Breast epithelium (tissue), 4 donors: Measurements from ENCODE around the gene APOA1. TPM values are rescaled to one million over a fixed set of nuclear protein-coding genes. Genes with fewer than 3 reads are reported as not detected.

Source experiments
- DNase-seq, 2 donors: peaks; one replicate each; pipeline ENCODE4 v3.0.0-alpha.2; 2019; ENCODE audit warnings: low spot score in 2 of 2
- H3K27ac ChIP-seq, 2 donors: fragments of 200-600 bp; sonication (generic) in 1 of 2; one replicate each; pipeline ENCODE4 v1.5.1; 2016 to 2019; ENCODE audit warnings: mild to moderate bottlenecking in 1 of 2
- H3K27me3 ChIP-seq, 2 donors: fragments of 200-600 bp; sonication (generic) in 1 of 2; one replicate each; pipeline versions ENCODE4 v1.5.1 to v1.6.0; 2017 to 2019; ENCODE audit warnings: control low read depth in 1 of 2, mild to moderate bottlenecking in 1 of 2
- H3K36me3 ChIP-seq: fragments of 200-600 bp; one replicate; pipeline ENCODE4 v1.5.1; 2019
- H3K4me1 ChIP-seq, 2 donors: fragments of 200-600 bp; sonication (generic); one replicate each; pipeline ENCODE4 v1.5.1; 2016 to 2019; ENCODE audit warnings: control low read depth in 1 of 2
- H3K4me3 ChIP-seq, 3 donors: fragments of 200-600 bp; sonication (generic); 1 replicate in 2 of 3; 2 replicates in 1 of 3; pipeline ENCODE4 v1.5.1; 2016 to 2019; ENCODE audit warnings: mild to moderate bottlenecking in 3 of 3, moderate library complexity in 2 of 3
- H3K9me3 ChIP-seq, 2 donors: fragments of 200-600 bp; sonication (generic) in 1 of 2; one replicate each; pipeline ENCODE4 v1.5.1; 2016 to 2019; ENCODE audit warnings: control low read depth in 1 of 2
- CTCF ChIP-seq, 3 donors: fragments of 450-650 bp; IDR thresholded peaks; one replicate each; pipeline ENCODE4 v1.5.1; 2016 to 2017; ENCODE audit warnings: antibody characterized with exemption in 3 of 3, mild to moderate bottlenecking in 3 of 3, moderate library complexity in 3 of 3
- POLR2A ChIP-seq: fragments of 450-650 bp; IDR thresholded peaks from one replicate; pipeline ENCODE4 v1.6.1; 2016; ENCODE audit warnings: antibody characterized with exemption, mild to moderate bottlenecking, moderate library complexity
- POLR2AphosphoS5 ChIP-seq, 3 donors: sonication (generic); formaldehyde crosslinking; IDR thresholded peaks; one replicate each; pipeline ENCODE4 v1.6.1; 2017; ENCODE audit warnings: antibody characterized with exemption in 3 of 3
- intact Hi-C: fragments of 100-400 bp; cut with DNase I; formaldehyde crosslinking; loops from one replicate; pipeline ENCODE4 v1.15.1; 2023; ENCODE audit warnings: low total_unique reads
- total RNA-seq, 3 donors: library from RNA; depleted of rRNA; stranded (reverse); fragments of >200 nt; gene quantifications; one replicate each; pipeline ENCODE4 v1.1.0, GENCODE V29; 2016

The APOA1 gene
- total RNA-seq, 3 donors from 2014 or later = 0.33 to 1.5 (median 0.48) TPM

GRCh38 chr11:116876656-116877055 lies 39.2 kb upstream of the APOA1 start:
- no peaks in the 10 kb centered on the region for H3K27me3 ChIP-seq
- no peaks in the 10 kb centered on the region for H3K4me1 ChIP-seq
- no peaks in the 10 kb centered on the region for H3K9me3 ChIP-seq
- intact Hi-C loops = loop anchor here (10.0 kb wide), 1 partner anchor 348 kb away; no protein-coding TSS in a partner anchor
- DNase-seq = no peak
- no peak overlapping the region for H3K27ac ChIP-seq
- H3K36me3 ChIP-seq = peaks cover 8% of the 10 kb centered on the region
- no peak for TF ChIP-seq POLR2AphosphoS5 (IDR thresholded peaks at IDR 0.05)
- no peak overlapping the region for H3K4me3 ChIP-seq

GRCh38 chr11:116875194-116875593 lies 37.8 kb upstream of the APOA1 start:
- DNase-seq = no peak
- H3K27me3 ChIP-seq = no peaks in the 10 kb centered on the region
- H3K4me3 ChIP-seq = no peak overlapping the region
- H3K9me3 ChIP-seq = no peaks in the 10 kb centered on the region
- H3K36me3 ChIP-seq = peaks cover 8% of the 10 kb centered on the region
- TF ChIP-seq POLR2AphosphoS5 (IDR thresholded peaks at IDR 0.05) (no peak), POLR2A (no peak), CTCF (IDR thresholded peaks at IDR 0.05) (no peak)
- no peaks in the 10 kb centered on the region for H3K4me1 ChIP-seq
- no peak overlapping the region for H3K27ac ChIP-seq
- intact Hi-C loops = loop anchor here (10.0 kb wide), 1 partner anchor 350 kb away; no protein-coding TSS in a partner anchor

- DNase-seq = no peak
- Histone ChIP-seq H3K36me3 (peaks cover 8% of the 10 kb centered on the region), H3K27ac (no peak overlapping the region)
Observed at GRCh38 chr11:116874251-116874650, 36.8 kb upstream of the APOA1 start.

GRCh38 chr11:116873381-116873780 lies 36.0 kb upstream of the APOA1 start:
- DNase-seq = no peak
- Histone ChIP-seq H3K27me3 (no peaks in the 10 kb centered on the region), H3K4me3 (no peak overlapping the region), H3K27ac (no peak overlapping the region), H3K9me3 (no peaks in the 10 kb centered on the region), H3K36me3 (peaks cover 8% of the 10 kb centered on the region), H3K4me1 (no peaks in the 10 kb centered on the region)
- intact Hi-C loops = loop anchor here (10.0 kb wide), 1 partner anchor 351 kb away; no protein-coding TSS in a partner anchor
- TF ChIP-seq POLR2AphosphoS5 (IDR thresholded peaks at IDR 0.05) (no peak), POLR2A (no peak), CTCF (IDR thresholded peaks at IDR 0.05) (no peak)

More at GRCh38 chr11:116874251-116874650, 36.8 kb upstream of the APOA1 start:
- H3K27me3 ChIP-seq = no peaks in the 10 kb centered on the region
- H3K4me1 ChIP-seq = no peaks in the 10 kb centered on the region
- H3K4me3 ChIP-seq = no peak overlapping the region
- intact Hi-C loops = loop anchor here (10.0 kb wide), 1 partner anchor 351 kb away; no protein-coding TSS in a partner anchor
- TF ChIP-seq POLR2AphosphoS5 (IDR thresholded peaks at IDR 0.05) (no peak), CTCF (IDR thresholded peaks at IDR 0.05) (no peak), POLR2A (no peak)
- H3K9me3 ChIP-seq = no peaks in the 10 kb centered on the region

- peaks cover 8% of the 10 kb centered on the region for H3K36me3 ChIP-seq
- TF ChIP-seq POLR2AphosphoS5 (IDR thresholded peaks at IDR 0.05) (no peak), POLR2A (no peak), CTCF (IDR thresholded peaks at IDR 0.05) (no peak)
- no peaks in the 10 kb centered on the region for H3K27me3 ChIP-seq
- H3K4me1 ChIP-seq = no peaks in the 10 kb centered on the region
- H3K4me3 ChIP-seq = no peak overlapping the region
- intact Hi-C loops = loop anchor here (10.0 kb wide), 1 partner anchor 354 kb away; no protein-coding TSS in a partner anchor
- DNase-seq = no peak
- H3K9me3 ChIP-seq = no peaks in the 10 kb centered on the region
- no peak overlapping the region for H3K27ac ChIP-seq
Observed at GRCh38 chr11:116871248-116871647, 33.8 kb upstream of the APOA1 start.
